ENCODE results near the gene GPBP1L1. TPM values are rescaled to one million over a fixed set of nuclear protein-coding genes. Genes with fewer than 3 reads are reported as not detected.

The GPBP1L1 gene
- total and polyA plus RNA-seq, 9 donors: 36.0 to 89.5 (median 78.7) TPM

- DNase-seq: no peak
- WGBS, 3 donors: 75 to 83% (median 81%) methylated on average over 6 of the region's 6 CpGs
- Histone ChIP-seq H3K27me3 (no peaks in the 10 kb centered on the region), H3K4me1 (ENCODE audit: insufficient read depth) (peaks cover 9% of the 10 kb centered on the region), H3K36me3 (no peaks in the 10 kb centered on the region), H3K4me3 (no peak overlapping the region), H3K27ac (no peak overlapping the region), H3K9me3 (no peaks in the 10 kb centered on the region)
- TF ChIP-seq EP300 (IDR thresholded peaks at IDR 0.05) (no peak), CTCF (IDR thresholded peaks at IDR 0.05) (no peak), POLR2A (IDR thresholded peaks at IDR 0.05) (no peak)
- intact Hi-C loops (cut with DNase I): no loop called here
Measured at GRCh38 chr1:45669859-45670655, 16.3 kb downstream of the GPBP1L1 start.

GRCh38 chr1:45669379-45669778, 17.0 kb downstream of the GPBP1L1 start:
- H3K4me1 ChIP-seq (ENCODE audit: insufficient read depth): peaks cover 7% of the 10 kb centered on the region
- intact Hi-C loops (cut with DNase I): no loop called here
- no peaks in the 10 kb centered on the region for H3K36me3 ChIP-seq
- H3K27ac ChIP-seq: no peak overlapping the region
- no peaks in the 10 kb centered on the region for H3K27me3 ChIP-seq
- no peak overlapping the region for H3K4me3 ChIP-seq
- no peak for DNase-seq
- 6 to 39% (median 37%) methylated on average over 1 of the region's 1 CpG for WGBS, 3 donors
- H3K9me3 ChIP-seq: no peaks in the 10 kb centered on the region
- TF ChIP-seq EP300 (IDR thresholded peaks at IDR 0.05) (no peak), POLR2A (IDR thresholded peaks at IDR 0.05) (no peak), CTCF (IDR thresholded peaks at IDR 0.05) (no peak)

GRCh38 chr1:45668526-45668925, 17.8 kb downstream of the GPBP1L1 start:
- no peak overlapping the region for H3K4me3 ChIP-seq
- peaks cover 7% of the 10 kb centered on the region for H3K4me1 ChIP-seq (ENCODE audit: insufficient read depth)
- DNase-seq: no peak
- no peaks in the 10 kb centered on the region for H3K9me3 ChIP-seq
- TF ChIP-seq CTCF (IDR thresholded peaks at IDR 0.05): no peak
- TF ChIP-seq POLR2A (IDR thresholded peaks at IDR 0.05): no peak
- TF ChIP-seq EP300 (IDR thresholded peaks at IDR 0.05): no peak
- no peak overlapping the region for H3K27ac ChIP-seq
- intact Hi-C loops (cut with DNase I): no loop called here
- H3K27me3 ChIP-seq: no peaks in the 10 kb centered on the region
- H3K36me3 ChIP-seq: no peaks in the 10 kb centered on the region
- WGBS, 3 donors: 93 to 98% (median 94%) methylated on average over 4 of the region's 4 CpGs

- H3K36me3 ChIP-seq: no peaks in the 10 kb centered on the region
- H3K4me1 ChIP-seq (ENCODE audit: insufficient read depth): peaks cover 7% of the 10 kb centered on the region
- H3K27me3 ChIP-seq: no peaks in the 10 kb centered on the region
- no peak overlapping the region for H3K27ac ChIP-seq
- 85 to 89% (median 88%) methylated on average over 8 of the region's 8 CpGs for WGBS, 3 donors
- no peak for DNase-seq
- no peak overlapping the region for H3K4me3 ChIP-seq
- no peaks in the 10 kb centered on the region for H3K9me3 ChIP-seq
- no peak for TF ChIP-seq EP300 (IDR thresholded peaks at IDR 0.05)
- TF ChIP-seq CTCF (IDR thresholded peaks at IDR 0.05): no peak
- no peak for TF ChIP-seq POLR2A (IDR thresholded peaks at IDR 0.05)
- intact Hi-C loops (cut with DNase I): no loop called here
Measured at GRCh38 chr1:45667321-45668111, 18.8 kb downstream of the GPBP1L1 start.

All from ovary (tissue), 9 donors.